Measurements from ENCODE around the gene GTF3A.
A peak's percentile ranks its signal among the peaks of the same experiment; 100 is the strongest.

GTF3A gene

GRCh38 chr13:27424246-27425157 is at the start of gene GTF3A:
Gene GTF3A (plus strand): TSS chr13:27424619.
- Histone ChIP-seq H2AFZ (ENCODE audit: low read depth, low read length) (peak within 1 kb of the TSS; percentile 99), H3K4me2 (ENCODE audit: insufficient read depth, low read length) (peak within 1 kb of the TSS; percentile 89), H3K9ac (ENCODE audit: low read depth, low read length) (peak within 1 kb of the TSS; percentile 96), H3K4me1 (ENCODE audit: insufficient read depth, low read length) (peaks cover 53% of the 10 kb centered on the region), H3K4me3 (ENCODE audit: low read depth in 1 of 2, low read length in 2 of 2) (peak within 1 kb of the TSS; percentile 52 to 87), H3K79me2 (ENCODE audit: insufficient read depth, low read length) (peaks cover 55% of the 10 kb centered on the region), H3K36me3 (ENCODE audit: insufficient read depth, low read length) (peaks cover 44% of the 10 kb centered on the region), H3K9me3 (ENCODE audit: insufficient read depth, low read length, severe bottlenecking) (no peaks in the 10 kb centered on the region), H3K27me3 (ENCODE audit: insufficient read depth, low read length, poor library complexity) (no peaks in the 10 kb centered on the region), H3K27ac (ENCODE audit: low read length) (peak within 1 kb of the TSS; percentile 99), H4K20me1 (ENCODE audit: insufficient read depth, low read length) (peaks cover 33% of the 10 kb centered on the region)
- DNase-seq (peak; percentile 88), ATAC-seq (ENCODE audit: insufficient read depth, low read depth) (peak; percentile 66)
- TF ChIP-seq EZH2 (IDR thresholded peaks at IDR 0.05; ENCODE audit: borderline replicate concordance, low read depth, low read length, severe bottlenecking) = no peak
- TF ChIP-seq CTCF (IDR thresholded peaks at IDR 0.05; ENCODE audit: borderline replicate concordance, extremely low read depth, low read length, poor library complexity, severe bottlenecking) = no peak

GRCh38 chr13:27374650-27375049 is 49.8 kb upstream of the GTF3A start:
- Histone ChIP-seq H3K9me3 (ENCODE audit: insufficient read depth, low read length, severe bottlenecking) (no peaks in the 10 kb centered on the region), H4K20me1 (ENCODE audit: insufficient read depth, low read length) (no peaks in the 10 kb centered on the region), H3K27ac (ENCODE audit: low read length) (no peak overlapping the region), H3K9ac (ENCODE audit: low read depth, low read length) (no peak overlapping the region), H3K36me3 (ENCODE audit: insufficient read depth, low read length) (no peaks in the 10 kb centered on the region), H3K4me2 (ENCODE audit: insufficient read depth, low read length) (peak overlapping the region; percentile 19; the same call in 1 of the 2 replicates), H2AFZ (ENCODE audit: low read depth, low read length) (no peak overlapping the region), H3K79me2 (ENCODE audit: insufficient read depth, low read length) (no peaks in the 10 kb centered on the region), H3K4me3 (ENCODE audit: low read depth in 1 of 2, low read length in 2 of 2) (no peak overlapping the region), H3K27me3 (ENCODE audit: insufficient read depth, low read length, poor library complexity) (no peaks in the 10 kb centered on the region), H3K4me1 (ENCODE audit: insufficient read depth, low read length) (peaks cover 7% of the 10 kb centered on the region; the same call in 1 of the 2 replicates)
- TF ChIP-seq EZH2 (IDR thresholded peaks at IDR 0.05; ENCODE audit: borderline replicate concordance, low read depth, low read length, severe bottlenecking) (no peak), CTCF (IDR thresholded peaks at IDR 0.05; ENCODE audit: borderline replicate concordance, extremely low read depth, low read length, poor library complexity, severe bottlenecking) (peak; percentile 89)
- peak; percentile 92 for ATAC-seq (ENCODE audit: insufficient read depth, low read depth)
- peak; percentile 73 for DNase-seq

- peak; percentile 56 for ATAC-seq (ENCODE audit: insufficient read depth, low read depth)
- Histone ChIP-seq H3K4me2 (ENCODE audit: insufficient read depth, low read length) (no peak overlapping the region), H3K27ac (ENCODE audit: low read length) (no peak overlapping the region), H3K4me3 (ENCODE audit: low read depth in 1 of 2, low read length in 2 of 2) (no peak overlapping the region), H3K9me3 (ENCODE audit: insufficient read depth, low read length, severe bottlenecking) (no peaks in the 10 kb centered on the region), H3K9ac (ENCODE audit: low read depth, low read length) (no peak overlapping the region), H4K20me1 (ENCODE audit: insufficient read depth, low read length) (no peaks in the 10 kb centered on the region), H3K79me2 (ENCODE audit: insufficient read depth, low read length) (no peaks in the 10 kb centered on the region), H2AFZ (ENCODE audit: low read depth, low read length) (no peak overlapping the region), H3K36me3 (ENCODE audit: insufficient read depth, low read length) (no peaks in the 10 kb centered on the region), H3K27me3 (ENCODE audit: insufficient read depth, low read length, poor library complexity) (no peaks in the 10 kb centered on the region), H3K4me1 (ENCODE audit: insufficient read depth, low read length) (peaks cover 9% of the 10 kb centered on the region)
- TF ChIP-seq CTCF (IDR thresholded peaks at IDR 0.05; ENCODE audit: borderline replicate concordance, extremely low read depth, low read length, poor library complexity, severe bottlenecking) = peak; percentile 83
- no peak for TF ChIP-seq EZH2 (IDR thresholded peaks at IDR 0.05; ENCODE audit: borderline replicate concordance, low read depth, low read length, severe bottlenecking)
- peak; percentile 61 for DNase-seq
These were observed 48.6 kb upstream of the GTF3A start for GRCh38 chr13:27375686-27376326.

All from DND-41 (cell line).